Measurements from ENCODE around the gene DLGAP4.
"Not testable (repeated sequence)": the region's sequence is repeated elsewhere in the genome, so short reads cannot be mapped to it uniquely, and the experiment has no call there.

DLGAP4 gene

DNA sequence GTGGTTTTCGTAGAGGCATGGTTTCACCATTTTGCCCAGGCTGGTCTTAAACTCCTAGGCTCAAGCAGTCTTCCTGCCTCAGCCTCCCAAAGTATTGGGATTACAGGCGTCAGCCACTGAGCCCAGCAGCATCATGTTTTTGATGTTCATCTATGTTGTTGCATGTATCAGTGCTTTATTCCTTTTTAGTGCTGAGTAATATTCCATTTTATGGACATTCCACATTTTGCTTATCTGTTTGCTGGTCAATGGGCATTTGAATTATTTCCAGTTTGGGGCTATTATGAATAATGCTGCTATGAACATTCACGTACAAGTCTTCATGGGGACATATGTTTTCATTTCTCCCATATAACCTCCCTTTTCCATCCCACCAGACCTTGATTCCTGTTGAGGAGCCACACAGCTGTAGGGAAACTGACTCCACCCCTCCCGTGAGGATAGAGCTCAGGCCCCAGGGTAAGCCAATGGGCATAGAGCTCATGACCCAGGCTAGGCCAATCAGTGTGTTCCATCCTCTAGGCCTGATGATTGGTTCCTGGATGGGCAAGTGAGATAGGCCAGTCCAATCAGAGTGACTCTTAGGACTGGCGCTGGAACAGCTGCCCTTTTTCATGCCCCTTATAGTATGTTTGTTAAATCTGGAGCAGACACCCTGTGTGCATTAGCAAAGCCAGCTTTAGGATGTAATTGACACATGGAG is 49.5 kb downstream of the DLGAP4 start:
- DNase-seq (ENCODE audit: low spot score), result no peak

DNA sequence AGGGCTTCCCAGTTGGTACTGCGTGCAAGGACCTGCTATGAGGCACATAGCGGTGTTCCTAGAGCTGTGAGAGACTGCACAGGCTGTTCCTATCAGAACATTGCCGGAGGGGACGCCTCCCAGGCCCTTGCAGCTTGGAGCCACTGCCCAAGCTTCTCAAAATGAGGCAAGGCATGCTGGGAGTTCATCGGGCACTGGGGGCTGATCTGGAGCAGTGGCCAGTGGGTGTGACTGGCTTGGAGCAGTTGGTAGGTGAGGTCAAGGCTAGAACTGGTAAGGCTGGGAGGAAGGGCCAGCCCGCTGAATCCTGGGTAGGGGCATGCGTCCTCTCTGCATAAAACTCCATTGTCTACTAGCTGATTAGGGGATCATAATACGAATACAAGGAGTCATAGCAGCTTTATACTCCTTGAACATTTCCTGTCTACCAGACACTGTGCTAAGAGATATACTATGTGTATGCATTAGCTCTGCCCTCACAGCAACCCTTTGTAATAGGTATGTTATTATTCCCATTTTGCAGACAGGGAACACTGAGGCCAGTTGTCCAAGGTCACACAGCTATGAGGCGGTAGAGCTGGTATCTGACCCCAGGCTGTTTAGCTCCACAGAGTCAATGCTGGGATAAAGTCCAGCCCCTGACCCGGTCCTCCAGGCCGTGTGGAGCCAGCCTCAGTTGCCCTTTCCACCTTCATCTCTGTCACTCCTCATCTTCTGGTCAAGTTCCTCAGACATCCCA is 53.7 kb downstream of the DLGAP4 start:
- DNase-seq (ENCODE audit: low spot score), result no peak

DNA sequence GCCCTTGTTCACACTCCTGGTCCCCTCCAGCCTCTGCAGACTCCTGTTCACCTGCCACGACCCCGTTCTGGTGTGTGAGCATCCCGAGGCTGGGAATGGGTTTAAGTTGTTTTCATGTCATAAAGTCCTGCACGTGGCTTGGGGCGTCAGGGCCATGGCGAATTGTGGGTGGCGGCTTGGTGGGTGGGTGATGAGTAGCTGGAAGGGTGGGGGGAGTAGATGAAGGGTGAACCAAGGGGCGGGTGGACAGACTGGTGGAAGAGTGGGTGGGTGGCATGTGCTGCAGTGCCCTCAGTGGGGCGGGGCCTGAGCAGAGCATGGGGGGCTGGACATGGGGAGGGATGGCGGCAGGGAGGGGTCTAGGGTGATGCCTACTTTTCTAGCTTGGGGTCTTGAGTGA is 54.3 kb downstream of the DLGAP4 start:
- DNase-seq (ENCODE audit: low spot score), result no peak

DNA sequence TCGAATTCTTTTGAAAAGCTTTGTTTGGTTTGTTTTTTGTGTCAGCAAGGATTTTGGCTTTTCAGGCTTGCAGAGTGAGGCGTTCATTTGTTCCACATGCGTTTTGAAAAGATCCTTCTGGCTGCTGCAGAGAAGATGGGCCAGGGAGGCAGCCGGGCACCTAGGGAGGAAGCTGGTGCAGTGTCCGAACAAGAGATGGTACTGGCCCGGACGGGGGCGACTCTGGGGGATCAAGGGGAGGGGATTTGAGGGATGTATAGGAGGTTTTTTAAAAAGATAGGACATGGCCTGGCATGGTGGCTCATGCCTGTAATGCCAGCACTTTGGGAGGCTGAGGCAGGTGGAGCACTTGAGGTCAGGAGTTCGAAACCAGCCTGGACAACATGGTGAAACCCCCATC is 55.3 kb downstream of the DLGAP4 start:
- no peak for DNase-seq (ENCODE audit: low spot score)

DNA sequence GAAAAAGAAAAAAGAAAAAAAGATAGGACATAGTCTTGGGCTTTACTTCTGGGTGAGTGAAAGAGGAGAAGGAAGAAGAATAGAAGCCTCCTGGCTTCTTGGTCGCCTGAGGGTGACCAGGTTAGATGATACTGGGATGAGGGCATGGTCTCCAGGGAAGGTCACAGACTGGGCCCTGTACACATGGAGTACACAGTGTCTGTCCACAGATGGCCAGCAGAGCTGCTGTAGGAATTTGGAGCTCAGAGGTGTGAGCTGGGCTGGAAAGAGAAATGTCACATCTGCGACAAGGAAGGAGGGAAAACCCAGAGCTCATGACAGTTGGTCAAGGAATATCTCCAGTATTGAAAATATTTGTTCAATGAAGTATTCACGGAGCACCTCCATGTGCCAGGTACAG is 56.1 kb downstream of the DLGAP4 start:
- DNase-seq (ENCODE audit: low spot score), result no peak

DNA sequence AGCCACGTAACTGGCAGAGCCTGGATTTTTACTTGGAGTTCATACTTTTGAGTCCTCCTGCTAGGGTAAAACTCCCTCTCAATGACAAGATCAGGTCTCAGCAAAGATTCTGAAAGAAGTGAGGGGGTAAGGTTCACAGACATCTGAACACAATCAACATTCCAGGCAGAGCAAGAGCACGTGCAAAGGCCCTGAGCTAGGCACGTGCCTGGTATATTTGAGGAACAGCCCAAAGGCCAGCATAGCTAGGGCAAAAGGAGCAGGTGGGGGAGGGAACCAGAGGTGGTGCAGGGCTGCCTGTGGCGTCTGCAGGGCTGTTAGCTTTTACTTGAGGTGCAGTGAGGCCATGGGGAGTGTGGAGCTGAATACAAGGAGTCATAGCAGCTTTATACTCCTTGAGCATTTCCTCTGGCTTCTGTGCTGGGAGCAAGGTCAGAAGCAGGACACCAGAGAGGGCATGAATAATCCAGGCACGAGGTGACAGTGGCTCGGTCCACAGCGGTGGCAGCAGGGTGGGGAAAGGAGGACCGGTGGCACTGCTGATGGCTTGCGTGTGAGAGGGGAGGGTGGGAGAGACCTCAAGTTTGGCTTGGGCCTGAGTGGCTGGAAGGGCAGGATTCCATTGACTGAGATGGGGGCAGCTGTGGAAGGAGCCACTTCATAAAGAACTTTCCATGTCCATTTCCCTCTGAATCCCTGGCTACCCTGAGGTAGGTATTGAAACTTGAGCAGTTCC is 57.0 kb downstream of the DLGAP4 start:
- DNase-seq (ENCODE audit: low spot score), result no peak

DNA sequence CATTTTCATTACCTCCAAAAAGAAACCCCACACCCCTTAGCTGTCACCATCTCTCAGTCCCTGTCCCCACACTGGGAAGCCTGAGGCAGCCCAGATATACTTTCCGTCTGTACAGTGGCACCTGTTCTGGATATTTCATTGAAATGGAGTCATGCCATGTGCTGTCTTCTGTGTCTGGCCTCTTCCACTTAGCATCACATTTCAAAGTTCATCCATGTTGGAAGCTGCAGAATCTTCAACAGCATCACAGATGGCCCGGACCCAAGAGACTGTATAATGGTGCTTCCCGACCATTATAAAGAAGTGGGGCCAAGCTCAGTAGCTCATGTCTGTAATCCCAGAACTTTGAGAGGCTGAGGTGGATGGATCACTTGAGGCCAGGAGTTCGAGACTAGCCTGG is 58.4 kb downstream of the DLGAP4 start:
- no peak for DNase-seq (ENCODE audit: low spot score)

DNA sequence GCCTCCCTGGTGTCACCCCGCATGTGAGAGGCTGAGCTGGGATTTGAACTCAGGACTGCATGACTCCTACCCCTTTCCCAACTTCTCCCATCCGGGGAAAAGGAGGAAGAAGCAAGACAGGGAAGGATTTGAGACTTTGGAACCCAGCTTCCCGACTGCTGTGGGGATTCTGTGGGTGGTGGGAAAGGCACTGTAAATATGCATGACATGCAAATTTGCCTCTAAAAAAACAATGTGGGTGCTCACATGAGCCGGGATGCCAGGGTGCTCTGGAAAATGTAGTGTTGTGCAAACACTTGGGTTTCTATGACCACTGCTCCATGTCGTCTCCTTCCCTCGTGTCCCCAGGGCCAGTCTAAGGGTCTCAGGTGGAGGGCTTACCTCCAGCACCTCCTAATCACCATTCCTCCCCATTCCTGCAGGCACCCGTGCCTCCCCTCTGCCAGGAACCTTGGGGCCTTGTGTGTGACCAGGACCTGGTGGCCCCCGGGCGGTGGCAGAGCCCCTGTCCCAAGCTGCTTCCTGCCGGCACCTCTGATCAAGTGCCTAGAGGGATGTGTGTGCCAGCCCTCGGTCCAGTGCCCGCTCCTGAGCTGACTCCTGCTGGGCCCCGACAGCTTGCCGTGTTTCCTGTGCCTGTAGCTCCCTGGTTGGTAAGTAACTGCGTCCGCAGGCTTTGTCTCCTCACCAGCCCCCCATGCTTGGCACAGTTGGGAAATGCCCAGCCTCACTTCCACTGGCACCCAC is 60.7 kb downstream of the DLGAP4 start:
- DNase-seq (ENCODE audit: low spot score), result no peak

DNA sequence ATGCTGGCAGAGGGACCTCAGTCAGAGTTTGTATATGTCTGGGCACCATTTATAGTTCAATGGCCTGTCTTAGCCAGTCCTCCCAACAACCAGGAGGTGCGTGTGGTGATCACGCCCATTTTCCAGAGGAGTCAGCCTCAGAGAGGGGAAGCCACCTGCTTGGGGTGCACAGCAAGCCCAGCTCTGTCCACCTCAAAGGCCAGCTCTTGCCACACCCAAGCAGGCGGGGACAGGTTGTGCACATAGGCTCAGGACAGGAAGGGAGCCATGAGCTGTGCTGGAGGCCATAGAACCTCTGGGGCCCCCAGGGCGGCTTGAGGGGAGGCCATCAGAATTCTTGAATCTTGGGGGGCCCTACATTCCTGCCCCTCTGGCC is 61.2 kb downstream of the DLGAP4 start:
- DNase-seq (ENCODE audit: low spot score), result no peak

DNA sequence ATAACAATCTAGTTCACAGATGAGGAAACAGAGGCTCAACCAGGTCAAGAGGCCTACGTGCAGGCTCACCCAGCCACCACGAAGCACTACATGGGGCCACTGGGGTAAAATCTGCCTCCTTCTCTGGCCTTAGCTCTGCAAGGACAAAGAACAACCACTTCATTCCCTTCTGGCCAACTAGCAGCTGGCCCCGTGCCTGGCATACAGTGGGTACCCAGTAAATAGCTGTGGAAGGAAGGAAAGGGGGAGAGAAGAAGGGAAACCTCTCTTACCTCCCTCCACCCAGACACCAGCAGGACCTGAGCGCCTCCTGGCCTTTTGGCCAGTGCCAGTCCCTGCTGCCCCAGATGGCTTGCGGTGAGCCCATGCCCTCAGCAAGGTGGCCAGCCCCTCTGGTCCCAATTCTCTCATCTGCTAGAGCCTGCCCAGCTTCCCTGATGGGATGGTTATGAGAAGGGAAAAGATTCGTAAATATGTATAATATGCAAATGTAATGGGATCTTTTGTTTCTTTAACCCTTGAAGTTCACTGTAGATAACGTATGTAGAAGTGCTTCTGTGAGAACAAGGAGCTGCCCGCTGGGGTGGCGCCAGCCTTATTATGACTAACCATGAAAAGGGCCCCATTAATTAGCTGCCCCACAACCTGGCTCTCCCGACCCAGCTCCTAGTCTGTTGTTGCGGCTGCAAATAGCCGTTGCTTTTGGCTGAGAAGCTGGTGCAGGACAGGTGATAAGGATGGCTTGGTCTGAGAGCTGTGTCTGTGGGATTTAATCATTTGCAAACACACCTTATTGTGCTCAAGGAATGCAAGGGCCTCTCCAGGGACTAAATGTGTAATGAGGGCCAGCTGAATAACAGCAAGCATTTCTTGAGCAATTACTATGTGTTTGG is 62.0 kb downstream of the DLGAP4 start:
- no peak for DNase-seq (ENCODE audit: low spot score)

DNA sequence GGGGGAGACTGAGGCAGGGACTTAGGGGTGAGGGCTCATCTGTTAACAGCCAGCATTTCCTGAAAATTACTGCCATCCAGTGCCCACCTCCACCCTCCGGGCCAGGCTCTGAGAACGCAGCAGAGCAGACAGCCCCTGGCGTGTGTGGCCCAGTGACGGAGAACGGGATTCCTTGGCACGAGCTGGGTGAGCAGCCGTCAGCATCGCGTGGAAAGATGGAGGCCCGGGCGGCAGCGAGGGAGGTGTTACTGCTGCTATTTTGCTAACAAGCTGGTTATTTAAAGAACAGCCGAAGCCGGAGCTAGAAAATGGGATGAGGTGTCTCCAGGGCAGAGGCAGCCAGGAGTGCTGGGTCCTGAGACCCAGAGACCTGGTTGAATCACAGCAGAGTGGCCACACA is 62.7 kb downstream of the DLGAP4 start:
- DNase-seq (ENCODE audit: low spot score), result no peak

DNA sequence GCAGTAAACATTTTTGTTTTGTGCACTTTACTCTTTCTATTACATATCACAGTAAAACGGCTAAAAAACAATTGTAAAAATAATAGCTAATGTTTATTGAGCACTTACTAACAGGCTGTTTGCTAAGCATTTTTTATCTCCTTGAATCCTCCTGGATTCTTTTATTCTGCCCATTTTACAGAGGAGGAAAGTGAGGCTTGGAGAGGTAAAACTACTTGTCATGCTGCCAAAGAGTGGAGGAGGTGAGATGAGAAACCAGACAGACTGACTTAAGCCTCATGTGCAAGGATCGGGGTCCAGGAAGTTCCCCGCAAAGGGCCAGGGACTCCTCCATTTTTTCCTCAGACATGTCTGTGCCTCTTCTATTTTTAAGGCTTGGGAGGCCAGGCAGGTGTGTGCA is 63.6 kb downstream of the DLGAP4 start:
- no peak for DNase-seq (ENCODE audit: low spot score)

DNA sequence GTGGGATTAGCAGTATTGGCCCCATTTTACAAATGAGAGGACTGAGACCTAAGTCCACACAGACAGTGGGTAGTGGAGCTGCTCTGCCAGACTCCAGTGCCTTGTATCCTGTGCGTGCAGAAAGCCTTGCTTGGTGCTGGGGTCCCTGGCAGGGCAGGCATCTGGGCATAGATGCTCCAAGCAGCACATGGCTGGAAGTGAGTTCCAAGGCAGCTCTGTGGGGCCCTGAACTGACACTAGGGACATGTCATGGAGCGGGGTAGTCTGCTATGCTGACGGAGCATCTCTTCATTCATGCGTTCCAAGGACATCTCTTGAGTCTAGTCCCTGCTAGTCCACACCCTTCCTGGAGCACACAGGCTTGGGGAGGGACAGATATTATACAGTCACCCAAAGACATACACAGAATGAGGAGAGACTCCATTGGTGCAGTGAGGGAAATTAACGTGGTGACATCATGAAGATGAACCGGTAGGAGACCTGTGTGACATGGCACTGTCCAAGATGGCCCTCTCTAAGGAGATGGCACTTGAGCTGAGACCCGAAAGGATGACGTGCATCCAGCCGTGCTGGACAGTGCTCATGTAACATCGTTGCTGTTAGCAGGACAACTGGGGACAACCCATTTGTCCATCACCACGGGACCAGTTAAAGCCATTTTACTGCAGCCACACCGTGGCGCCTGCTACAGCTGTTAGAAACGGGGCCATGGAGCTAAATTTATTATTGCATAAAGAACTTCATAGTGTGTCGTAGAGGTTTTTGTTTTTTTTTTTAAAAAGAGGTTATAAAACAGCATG is 65.1 kb downstream of the DLGAP4 start:
- DNase-seq (ENCODE audit: low spot score), result no peak

DNA sequence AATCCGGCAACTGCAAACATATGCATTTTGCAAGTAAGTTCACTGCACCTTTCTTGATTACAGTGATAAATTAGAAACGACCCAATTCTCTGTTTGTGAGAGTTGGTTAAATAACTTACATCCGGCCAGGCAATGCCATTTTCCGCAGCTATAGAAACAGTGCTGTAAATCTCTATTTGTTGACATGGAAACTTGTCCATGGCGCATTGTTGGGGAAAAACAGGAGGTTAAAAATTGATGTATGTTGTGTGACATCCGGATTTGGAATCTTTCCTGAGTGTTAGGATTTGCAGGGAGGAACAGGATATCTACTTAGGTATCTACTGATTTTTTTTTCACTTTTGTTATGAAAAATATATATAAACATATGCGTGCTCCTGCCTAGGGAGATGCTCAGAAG is 66.5 kb downstream of the DLGAP4 start:
- DNase-seq (ENCODE audit: low spot score), result no peak

DNA sequence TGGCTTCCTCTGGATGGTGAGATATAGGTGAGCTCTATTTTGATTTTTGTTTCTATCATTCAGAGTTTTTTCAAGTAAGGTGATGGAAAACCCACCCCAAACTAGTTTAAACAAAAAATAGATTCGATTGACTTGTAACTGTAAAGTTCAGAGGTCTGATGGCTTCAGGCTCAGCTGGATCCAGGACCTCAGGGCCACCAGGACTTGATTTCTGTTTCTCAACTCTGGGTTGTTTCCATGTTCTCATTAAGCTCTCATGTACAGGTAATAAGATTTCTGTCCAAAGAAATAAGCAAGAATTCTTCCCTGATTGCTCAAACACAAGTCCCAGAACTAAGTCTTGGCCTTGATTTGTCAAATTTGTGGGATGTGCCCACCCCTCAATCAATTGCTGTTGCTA is 67.0 kb downstream of the DLGAP4 start:
- no peak for DNase-seq (ENCODE audit: low spot score)

DNA sequence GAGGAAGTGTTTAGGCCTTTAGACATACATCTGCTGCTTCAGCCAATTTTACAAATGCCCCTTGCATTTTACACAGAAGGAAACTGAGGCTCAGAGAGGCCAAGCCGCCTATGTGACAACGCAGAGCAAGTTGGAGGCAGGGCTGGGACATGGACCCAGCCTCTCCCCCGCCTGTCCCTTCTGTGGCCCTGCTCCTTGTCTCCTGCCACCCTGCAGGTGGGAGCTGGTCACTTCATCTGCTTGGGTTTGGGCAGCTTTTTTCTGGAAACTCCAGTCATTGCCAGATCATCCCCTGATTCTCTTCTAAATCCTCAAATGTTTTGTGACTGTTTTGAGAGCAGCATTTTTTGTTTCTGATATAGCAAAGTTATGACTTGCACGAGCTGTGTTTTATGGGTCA is 68.9 kb downstream of the DLGAP4 start:
- DNase-seq (ENCODE audit: low spot score), result no peak

DNA sequence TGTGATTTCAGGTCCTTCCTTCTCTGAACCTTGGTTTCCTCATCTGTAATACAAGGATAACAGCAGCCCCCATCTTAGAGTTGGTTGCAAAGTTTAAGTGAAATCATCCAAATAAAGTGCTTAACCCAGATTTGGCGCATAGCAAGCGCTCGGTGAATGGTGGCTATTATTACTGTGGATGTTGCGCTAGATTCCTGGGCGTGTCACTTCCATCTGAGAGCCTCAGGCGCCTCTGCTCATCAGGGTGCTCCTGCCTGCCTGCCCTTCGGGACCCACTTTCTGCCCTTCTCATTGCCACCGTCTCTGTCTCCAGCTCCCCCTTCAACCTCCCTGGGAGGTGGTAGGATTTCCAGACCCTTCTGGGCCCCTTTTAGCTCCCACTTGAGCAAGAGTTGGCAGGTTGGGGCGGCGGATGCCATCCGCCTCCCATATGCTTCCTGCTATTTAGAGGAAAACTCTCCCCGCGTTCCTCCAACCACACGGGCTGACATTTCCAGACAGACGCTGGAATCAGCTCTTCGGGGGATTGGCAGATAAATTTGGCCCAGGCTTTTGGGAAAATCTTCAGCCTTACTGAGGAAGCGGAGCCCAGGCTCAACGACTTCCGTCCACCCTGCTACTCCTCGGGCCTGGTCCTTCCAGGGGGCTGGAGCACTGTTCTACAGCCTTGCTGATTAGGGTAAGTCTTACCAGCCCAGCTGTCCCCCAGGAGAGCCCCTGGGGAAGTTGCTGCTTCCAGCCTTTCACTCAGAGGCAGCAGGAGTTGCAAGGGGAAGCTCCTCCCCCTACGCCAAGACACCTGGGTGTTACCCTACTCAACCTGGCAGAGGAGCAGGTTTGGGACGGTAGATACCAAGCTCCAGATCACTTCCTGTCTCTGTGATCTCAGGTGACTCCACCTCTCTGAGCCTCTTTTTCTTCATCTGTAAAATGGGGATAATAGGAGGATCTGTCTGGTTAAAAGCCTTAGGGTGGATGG is 71.5 kb downstream of the DLGAP4 start:
- no peak for DNase-seq (ENCODE audit: low spot score)

DNA sequence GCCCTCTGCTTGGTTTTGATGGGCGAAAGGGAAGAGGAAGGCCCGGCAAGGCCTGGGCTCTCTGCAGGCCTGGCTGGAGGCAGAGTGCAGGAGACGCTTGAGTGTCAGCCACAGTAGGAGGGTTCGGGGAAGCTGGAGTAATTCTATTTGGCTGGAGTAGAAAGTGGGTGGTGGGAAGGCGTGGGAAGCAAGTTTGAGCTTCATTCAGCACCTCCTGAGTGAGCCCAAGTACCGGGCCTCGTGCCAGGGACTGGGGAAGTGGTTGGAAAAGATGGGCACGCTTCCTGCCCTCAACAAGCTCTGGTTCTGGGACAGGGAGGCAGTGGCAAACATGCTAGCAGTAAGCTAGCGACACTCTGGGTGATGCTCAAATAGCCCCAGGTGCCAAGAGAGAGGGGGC is 72.5 kb downstream of the DLGAP4 start:
- DNase-seq (ENCODE audit: low spot score), result no peak

DNA sequence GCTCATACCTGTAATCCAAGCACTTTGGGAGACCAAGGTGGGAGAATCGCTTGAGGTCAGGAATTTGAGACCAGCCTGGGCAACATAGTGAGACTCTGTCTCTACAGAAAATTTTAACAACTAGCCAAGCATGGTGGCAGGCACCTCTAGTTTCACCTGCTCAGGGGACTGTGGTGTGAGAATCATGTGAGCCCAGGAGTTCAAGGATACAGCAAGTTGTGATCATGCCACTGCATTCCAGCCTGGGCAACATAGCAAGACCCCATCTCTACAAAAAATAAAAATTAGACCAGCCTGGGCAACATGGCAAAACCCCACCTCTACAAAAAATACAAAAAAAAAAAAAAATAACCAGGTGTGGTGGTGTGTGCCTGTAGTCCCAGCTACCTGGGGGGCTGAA is 73.8 kb downstream of the DLGAP4 start:
- DNase-seq (ENCODE audit: low spot score), result not testable (repeated sequence)
